Smooth muscle cell (in vitro differentiated cells): ENCODE results near the gene PGLYRP4. TPM values are rescaled to one million over a fixed set of nuclear protein-coding genes. Genes with fewer than 3 reads are reported as not detected.

Experiments
- DNase-seq: peaks from one replicate; lab custom pipeline; 2025; ENCODE audit not compliant: unreplicated experiment; lab: John Stamatoyannopoulos, UW
- H2AFZ ChIP-seq: fragments of 200-600 bp; sonication (generic); 2 replicates; pipeline ENCODE4 v1.6.0; 2016; ENCODE audit warnings: antibody characterized with exemption, low read depth, mild to moderate bottlenecking
- H3F3A ChIP-seq: fragments of 200-600 bp; sonication (generic); 2 replicates; pipeline ENCODE4 v1.6.0; 2017; ENCODE audit warnings: antibody characterized with exemption, low read depth
- H3K27ac ChIP-seq: fragments of 200-600 bp; sonication (generic); 2 replicates; pipeline ENCODE4 v1.5.1; 2016; ENCODE audit warnings: low read depth, mild to moderate bottlenecking
- H3K27me3 ChIP-seq: fragments of 200-600 bp; sonication (generic); 2 replicates; pipeline ENCODE4 v1.6.1; 2016; ENCODE audit warnings: low read depth, mild to moderate bottlenecking
- H3K36me3 ChIP-seq: fragments of 200-600 bp; sonication (generic); 2 replicates; pipeline ENCODE4 v1.5.1; 2016; ENCODE audit warnings: low read depth
- H3K4me1 ChIP-seq: fragments of 200-600 bp; sonication (generic); 2 replicates; pipeline ENCODE4 v1.5.1; 2016; ENCODE audit warnings: low read depth
- H3K4me2 ChIP-seq: fragments of 200-600 bp; sonication (generic); 2 replicates; pipeline ENCODE4 v1.6.0; 2016; ENCODE audit warnings: mild to moderate bottlenecking
- H3K4me3 ChIP-seq: fragments of 200-600 bp; sonication (generic); 2 replicates; pipeline ENCODE4 v1.5.1; 2016; ENCODE audit warnings: mild to moderate bottlenecking
- H3K79me2 ChIP-seq: fragments of 200-600 bp; sonication (generic); 2 replicates; pipeline ENCODE4 v1.6.0; 2016; ENCODE audit warnings: low read depth, mild to moderate bottlenecking
- H3K9ac ChIP-seq: fragments of 200-600 bp; sonication (generic); 2 replicates; pipeline ENCODE4 v1.6.0; 2016; ENCODE audit warnings: low read depth
- H3K9me3 ChIP-seq: fragments of 200-600 bp; sonication (generic); replicated peaks from 2 replicates; pipeline ENCODE4 v1.5.1; 2016; ENCODE audit warnings: low read depth
- H4K20me1 ChIP-seq: fragments of 200-600 bp; sonication (generic); 2 replicates; pipeline ENCODE4 v1.6.0; 2016; ENCODE audit warnings: low read depth
- CTCF ChIP-seq: fragments of 200-600 bp; sonication (generic); IDR thresholded peaks from 2 replicates; pipeline ENCODE4 v1.5.1; 2017; ENCODE audit warnings: borderline replicate concordance, mild to moderate bottlenecking, antibody characterized with exemption; ENCODE audit not compliant: insufficient read depth, poor library complexity, severe bottlenecking
- WGBS: methylation state at CpG from one replicate; pipeline ENCODE4 v1.1.7; 2016; ENCODE audit warnings: low lambda C conversion rate; 5-methylcytosine and 5-hydroxymethylcytosine counted together
- polyA plus RNA-seq: library from polyadenylated mRNA; unstranded; fragments of >200 nt; fragmentation: Nextera tagmentation; extraction: Ambion mirVana; gene quantifications from 2 replicates; pipeline ENCODE4 v1.2.1, GENCODE V29; 2016
- total RNA-seq: library from RNA; depleted of rRNA; stranded (reverse); fragments of >200 nt; gene quantifications from 2 replicates; pipeline ENCODE4 v1.2.3, GENCODE V29; 2014

Gene PGLYRP4
- total and polyA plus RNA-seq, 2 experiments from 2014 or later = 0.43 to 0.54 TPM

DNA sequence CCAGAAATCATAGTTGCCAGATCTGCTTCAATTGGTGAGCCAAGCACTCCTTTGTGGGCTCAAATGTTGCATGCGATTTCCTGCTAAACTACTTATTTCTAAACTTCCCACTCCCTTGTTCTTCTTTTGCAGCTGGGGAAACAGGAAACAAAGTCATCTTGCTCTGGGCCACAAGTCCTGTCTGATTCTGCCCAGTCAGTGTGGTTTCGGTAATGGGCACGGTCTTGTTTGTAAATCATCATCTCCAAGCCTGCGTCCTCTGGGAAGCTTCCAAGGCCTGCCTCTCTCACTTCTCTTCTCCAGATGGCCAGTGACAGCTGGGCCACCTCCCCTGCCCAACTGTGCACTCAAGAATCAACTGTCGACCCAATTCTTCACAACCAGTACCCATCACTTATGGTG is 37.9 kb upstream of the PGLYRP4 start:
- H4K20me1 ChIP-seq = no peaks in the 10 kb centered on the region
- no peak for DNase-seq
- no peaks in the 10 kb centered on the region for H3K27me3 ChIP-seq
- no peaks in the 10 kb centered on the region for H3F3A ChIP-seq
- H3K4me3 ChIP-seq = no peak overlapping the region
- no peak overlapping the region for H2AFZ ChIP-seq
- H3K27ac ChIP-seq = no peak overlapping the region
- H3K9me3 ChIP-seq = no peaks in the 10 kb centered on the region
- H3K9ac ChIP-seq = no peak overlapping the region
- no peaks in the 10 kb centered on the region for H3K79me2 ChIP-seq
- H3K4me1 ChIP-seq = no peaks in the 10 kb centered on the region
- no peaks in the 10 kb centered on the region for H3K36me3 ChIP-seq
- H3K4me2 ChIP-seq = no peak overlapping the region
- WGBS = 83% methylated on average over 5 of the region's 5 CpGs
- no peak for TF ChIP-seq CTCF

GRCh38 chr1:153384958-153385580 is 36.4 kb upstream of the PGLYRP4 start:
- TF ChIP-seq CTCF = no peak
- no peaks in the 10 kb centered on the region for H4K20me1 ChIP-seq
- no peaks in the 10 kb centered on the region for H3F3A ChIP-seq
- no peak overlapping the region for H3K4me3 ChIP-seq
- no peak overlapping the region for H3K4me2 ChIP-seq
- no peaks in the 10 kb centered on the region for H3K27me3 ChIP-seq
- H3K27ac ChIP-seq = no peak overlapping the region
- no peaks in the 10 kb centered on the region for H3K79me2 ChIP-seq
- no peaks in the 10 kb centered on the region for H3K9me3 ChIP-seq
- no peaks in the 10 kb centered on the region for H3K36me3 ChIP-seq
- DNase-seq = no peak
- no peaks in the 10 kb centered on the region for H3K4me1 ChIP-seq
- 77% methylated on average over 4 of the region's 4 CpGs for WGBS
- H3K9ac ChIP-seq = no peak overlapping the region
- H2AFZ ChIP-seq = no peak overlapping the region

GRCh38 chr1:153380711-153381110 is 32.1 kb upstream of the PGLYRP4 start:
- no peak overlapping the region for H3K4me3 ChIP-seq
- no peaks in the 10 kb centered on the region for H3K4me1 ChIP-seq
- H3K9me3 ChIP-seq = no peaks in the 10 kb centered on the region
- no peak overlapping the region for H2AFZ ChIP-seq
- no peaks in the 10 kb centered on the region for H3K79me2 ChIP-seq
- no peaks in the 10 kb centered on the region for H4K20me1 ChIP-seq
- no peak for TF ChIP-seq CTCF
- no peak overlapping the region for H3K9ac ChIP-seq
- no peak for DNase-seq
- H3K36me3 ChIP-seq = no peaks in the 10 kb centered on the region
- no peaks in the 10 kb centered on the region for H3K27me3 ChIP-seq
- no peaks in the 10 kb centered on the region for H3F3A ChIP-seq
- no peak overlapping the region for H3K27ac ChIP-seq
- no peak overlapping the region for H3K4me2 ChIP-seq
- 93% methylated on average over 23 of the region's 23 CpGs for WGBS

GRCh38 chr1:153379591-153379990 is 30.9 kb upstream of the PGLYRP4 start:
- no peaks in the 10 kb centered on the region for H3K79me2 ChIP-seq
- H3K4me1 ChIP-seq = no peaks in the 10 kb centered on the region
- 91% methylated on average over 10 of the region's 10 CpGs for WGBS
- H4K20me1 ChIP-seq = no peaks in the 10 kb centered on the region
- no peak overlapping the region for H3K4me3 ChIP-seq
- H3K36me3 ChIP-seq = no peaks in the 10 kb centered on the region
- no peak for DNase-seq
- no peak overlapping the region for H3K4me2 ChIP-seq
- TF ChIP-seq CTCF = no peak
- H3K9me3 ChIP-seq = no peaks in the 10 kb centered on the region
- H3K27me3 ChIP-seq = no peaks in the 10 kb centered on the region
- no peak overlapping the region for H3K27ac ChIP-seq
- no peak overlapping the region for H2AFZ ChIP-seq
- H3K9ac ChIP-seq = no peak overlapping the region
- H3F3A ChIP-seq = no peaks in the 10 kb centered on the region
